ENCODE measurements around the gene ZNF783.
"Not testable (repeated sequence)": the region's sequence is repeated elsewhere in the genome, so short reads cannot be mapped to it uniquely, and the experiment has no call there.

GRCh38 chr7:149274424-149274823, 12.4 kb downstream of the ZNF783 start:
- TF ChIP-seq CTCF (IDR thresholded peaks at IDR 0.05; ENCODE audit: low read depth, low read length, poor library complexity, severe bottlenecking); EZH2phosphoT487 (IDR thresholded peaks at IDR 0.05; ENCODE audit: borderline replicate concordance, low read length): not testable (repeated sequence)
